Right kidney (tissue), 1 donor: ENCODE measurements around the gene ACACA.

Experiments
- DNase-seq: peaks from one replicate; pipeline ENCODE4 v3.0.0-alpha.2; 2016

The ACACA gene

GRCh38 chr17:37342589-37342988, 64.0 kb downstream of the ACACA start:
- DNase-seq: no peak

GRCh38 chr17:37340804-37341203, 65.8 kb downstream of the ACACA start:
- DNase-seq: no peak

- DNase-seq: no peak
Measured at GRCh38 chr17:37339321-37339720, 67.3 kb downstream of the ACACA start.

GRCh38 chr17:37338847-37339246, 67.8 kb downstream of the ACACA start:
- DNase-seq: no peak

GRCh38 chr17:37327341-37328090, 79.1 kb downstream of the ACACA start:
- DNase-seq: no peak

GRCh38 chr17:37322826-37323561, 83.6 kb downstream of the ACACA start:
- DNase-seq: no peak

GRCh38 chr17:37322106-37322505, 84.5 kb downstream of the ACACA start:
- no peak for DNase-seq

- DNase-seq: no peak
Measured at GRCh38 chr17:37318931-37319594, 87.6 kb downstream of the ACACA start.

- DNase-seq: no peak
Measured at GRCh38 chr17:37317867-37318266, 88.8 kb downstream of the ACACA start.

- DNase-seq: no peak
Measured at GRCh38 chr17:37315601-37316000, 91.0 kb downstream of the ACACA start.

GRCh38 chr17:37312137-37312923, 94.3 kb downstream of the ACACA start:
- DNase-seq: no peak

GRCh38 chr17:37310940-37311339, 95.7 kb downstream of the ACACA start:
- DNase-seq: no peak

GRCh38 chr17:37309051-37309450, 97.6 kb downstream of the ACACA start:
- no peak for DNase-seq

- no peak for DNase-seq
Measured at GRCh38 chr17:37305406-37305905, 101.2 kb downstream of the ACACA start.

GRCh38 chr17:37301288-37301687, 105.3 kb downstream of the ACACA start:
- no peak for DNase-seq

GRCh38 chr17:37300683-37301082, 106.0 kb downstream of the ACACA start:
- DNase-seq: no peak

- DNase-seq: peak; percentile 7
Measured at GRCh38 chr17:37299257-37299980, 107.2 kb downstream of the ACACA start.

- DNase-seq: no peak
Measured at GRCh38 chr17:37295888-37296287, 110.7 kb downstream of the ACACA start.

GRCh38 chr17:37294888-37295287, 111.7 kb downstream of the ACACA start:
- no peak for DNase-seq

- no peak for DNase-seq
Measured at GRCh38 chr17:37293770-37294169, 112.9 kb downstream of the ACACA start.

GRCh38 chr17:37292429-37293139, 114.1 kb downstream of the ACACA start:
- DNase-seq: no peak
